Thyroid gland (tissue), 4 donors: ENCODE data around the gene PEPD.

Source experiments
- POLR2A ChIP-seq, 2 donors: fragments of 450-650 bp; IDR thresholded peaks; one replicate each; pipeline ENCODE4 v1.6.1; 2017; ENCODE audit warnings: antibody characterized with exemption in 2 of 2, mild to moderate bottlenecking in 2 of 2, moderate library complexity in 1 of 2
- TF ChIP-seq, protein P1 (sequence below), 6 experiments: fragments of 200-600 bp in 3 of 6; fragments of 450-650 bp in 3 of 6; sonication (generic) in 3 of 6; IDR thresholded peaks; one replicate each; pipeline ENCODE4 v1.5.1; 2016 to 2019; ENCODE audit warnings: antibody characterized with exemption in 6 of 6, mild to moderate bottlenecking in 2 of 6, inconsistent platforms in 1 of 6, moderate library complexity in 1 of 6

- TF ChIP-seq, protein P1, sequence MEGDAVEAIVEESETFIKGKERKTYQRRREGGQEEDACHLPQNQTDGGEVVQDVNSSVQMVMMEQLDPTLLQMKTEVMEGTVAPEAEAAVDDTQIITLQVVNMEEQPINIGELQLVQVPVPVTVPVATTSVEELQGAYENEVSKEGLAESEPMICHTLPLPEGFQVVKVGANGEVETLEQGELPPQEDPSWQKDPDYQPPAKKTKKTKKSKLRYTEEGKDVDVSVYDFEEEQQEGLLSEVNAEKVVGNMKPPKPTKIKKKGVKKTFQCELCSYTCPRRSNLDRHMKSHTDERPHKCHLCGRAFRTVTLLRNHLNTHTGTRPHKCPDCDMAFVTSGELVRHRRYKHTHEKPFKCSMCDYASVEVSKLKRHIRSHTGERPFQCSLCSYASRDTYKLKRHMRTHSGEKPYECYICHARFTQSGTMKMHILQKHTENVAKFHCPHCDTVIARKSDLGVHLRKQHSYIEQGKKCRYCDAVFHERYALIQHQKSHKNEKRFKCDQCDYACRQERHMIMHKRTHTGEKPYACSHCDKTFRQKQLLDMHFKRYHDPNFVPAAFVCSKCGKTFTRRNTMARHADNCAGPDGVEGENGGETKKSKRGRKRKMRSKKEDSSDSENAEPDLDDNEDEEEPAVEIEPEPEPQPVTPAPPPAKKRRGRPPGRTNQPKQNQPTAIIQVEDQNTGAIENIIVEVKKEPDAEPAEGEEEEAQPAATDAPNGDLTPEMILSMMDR (IDR thresholded peaks at IDR 0.05), result no peak
- no peak for TF ChIP-seq POLR2A (IDR thresholded peaks at IDR 0.05)
These were observed 144.5 kb downstream of the PEPD start for GRCh38 chr19:33376941-33377557.
